Gastrocnemius medialis (tissue), 4 donors: ENCODE results near the gene PARD6G. TPM values are rescaled to one million over a fixed set of nuclear protein-coding genes. Genes with fewer than 3 reads are reported as not detected.

Experiments
- ATAC-seq, 2 donors: fragments of 150-250 bp; one replicate each; pipeline ENCODE4 v1.9.1; 2016
- DNase-seq, 2 donors: peaks; one replicate each; pipeline ENCODE4 v3.0.0-alpha.2; 2019
- H3K27ac ChIP-seq, 4 donors: fragments of 200-600 bp; sonication (generic); 1 replicate in 1 of 4; 2 replicates in 3 of 4; pipeline ENCODE4 v1.5.1; 2016 to 2018; ENCODE audit warnings: mild to moderate bottlenecking in 2 of 4, moderate library complexity in 1 of 4
- H3K27me3 ChIP-seq, 3 donors: fragments of 200-600 bp; sonication (generic) in 2 of 3; 1 replicate in 1 of 3; 2 replicates in 2 of 3; pipeline versions ENCODE4 v1.5.1 to v1.6.0; 2016 to 2019; ENCODE audit warnings: mild to moderate bottlenecking in 1 of 3, moderate library complexity in 1 of 3
- H3K36me3 ChIP-seq, 2 donors: fragments of 200-600 bp; sonication (generic) in 1 of 2; one replicate each; pipeline ENCODE4 v1.5.1; 2017 to 2018
- H3K4me1 ChIP-seq, 2 donors: fragments of 200-600 bp; sonication (generic) in 1 of 2; one replicate each; pipeline ENCODE4 v1.5.1; 2016 to 2017; ENCODE audit warnings: mild to moderate bottlenecking in 2 of 2
- H3K4me3 ChIP-seq, 4 donors: fragments of 200-600 bp; sonication (generic) in 3 of 4; 1 replicate in 1 of 4; 2 replicates in 3 of 4; pipeline ENCODE4 v1.5.1; 2016 to 2019; ENCODE audit warnings: mild to moderate bottlenecking in 2 of 4
- H3K9me3 ChIP-seq, 3 donors: fragments of 200-600 bp; sonication (generic) in 2 of 3; 1 replicate in 1 of 3; 2 replicates in 2 of 3; pipeline ENCODE4 v1.5.1; 2016 to 2019
- CTCF ChIP-seq, 5 experiments: fragments of 450-650 bp in 3 of 5; fragments of 200-600 bp in 2 of 5; sonication (generic) in 2 of 5; IDR thresholded peaks in 4 of 5; conservative IDR thresholded peaks in 1 of 5; 1 replicate in 4 of 5; 2 replicates in 1 of 5; pipeline ENCODE4 v1.5.1; 2016 to 2019; ENCODE audit warnings: antibody characterized with exemption in 5 of 5, mild to moderate bottlenecking in 3 of 5, moderate library complexity in 3 of 5
- POLR2A ChIP-seq, 2 donors: fragments of 450-650 bp; IDR thresholded peaks; one replicate each; pipeline ENCODE4 v1.6.1; 2017; ENCODE audit warnings: antibody characterized with exemption in 2 of 2, mild to moderate bottlenecking in 2 of 2, moderate library complexity in 2 of 2
- in situ Hi-C, 4 donors: fragments of 200-750 bp; cut with MboI; loops; one replicate each; pipeline versions ENCODE4 v1.15.0 to v1.8.0; 2017; ENCODE audit warnings: low sequenced_read_pairs in 4 of 4
- intact Hi-C: fragments of 100-400 bp; cut with DNase I; formaldehyde crosslinking; loops from one replicate; pipeline ENCODE4 v1.15.1; 2023; ENCODE audit warnings: low total_unique reads
- total RNA-seq, 4 donors: library from RNA; depleted of rRNA; stranded (reverse); fragments of >200 nt; gene quantifications; one replicate each; pipeline versions ENCODE4 v1.1.0 to v1.2.3, GENCODE V29; 2016

PARD6G gene
- total RNA-seq, 4 donors from 2014 or later, result 0.39 to 9.2 (median 0.48) TPM

- Histone ChIP-seq H3K9me3 (no peaks in the 10 kb centered on the region), H3K4me3 (no peak overlapping the region)
- intact Hi-C loops, result no loop called here
Observed at GRCh38 chr18:80115035-80115434, 132.3 kb downstream of the PARD6G start.

GRCh38 chr18:80112624-80113248, 134.6 kb downstream of the PARD6G start:
- in situ Hi-C loops, result no loop called here
- ATAC-seq (no peak), DNase-seq (no peak)
- Histone ChIP-seq H3K27ac (no peak overlapping the region), H3K9me3 (peaks cover 0 to 5% (median 0%) of the 10 kb centered on the region in 3 donors), H3K36me3 (no peaks in the 10 kb centered on the region), H3K4me3 (no peak overlapping the region), H3K27me3 (peaks cover 0 to 4% (median 0%) of the 10 kb centered on the region in 3 donors), H3K4me1 (peaks cover 7 to 13% of the 10 kb centered on the region in 2 donors)
- TF ChIP-seq POLR2A (IDR thresholded peaks at IDR 0.05), result no peak
- TF ChIP-seq CTCF (IDR thresholded peaks at IDR 0.05 in 4 of 5, conservative IDR thresholded peaks at IDR 0.05 in 1 of 5), result no peak
- intact Hi-C loops, result no loop called here

More at GRCh38 chr18:80115035-80115434, 132.3 kb downstream of the PARD6G start:
- DNase-seq (no peak), ATAC-seq (no peak)
- peaks cover 0 to 4% (median 0%) of the 10 kb centered on the region in 3 donors for H3K27me3 ChIP-seq
- TF ChIP-seq POLR2A (IDR thresholded peaks at IDR 0.05) (no peak), CTCF (IDR thresholded peaks at IDR 0.05 in 4 of 5, conservative IDR thresholded peaks at IDR 0.05 in 1 of 5) (no peak)
- in situ Hi-C loops, result no loop called here
- no peak overlapping the region for H3K27ac ChIP-seq
- peaks cover 4 to 9% of the 10 kb centered on the region in 2 donors for H3K4me1 ChIP-seq
- H3K36me3 ChIP-seq, result peaks cover 0 to 6% of the 10 kb centered on the region in 2 donors

- peaks cover 0 to 4% (median 0%) of the 10 kb centered on the region in 3 donors for H3K27me3 ChIP-seq
- H3K4me3 ChIP-seq, result peak overlapping the region; percentile 57 to 65 (median 64)
- ATAC-seq, result peak in 1 of 2 donors; percentile 19
- peak overlapping the region; percentile 18 to 76 (median 54) for H3K27ac ChIP-seq
- in situ Hi-C loops (no loop called here), intact Hi-C loops (loop anchor here (2.0 kb wide), 1 partner anchor 75 kb away; the partner anchor contains the start of gene RBFA)
- H3K9me3 ChIP-seq, result peaks cover 0 to 5% (median 0%) of the 10 kb centered on the region in 3 donors
- DNase-seq, result no peak
- peaks cover 7 to 13% of the 10 kb centered on the region in 2 donors for H3K4me1 ChIP-seq
- no peaks in the 10 kb centered on the region for H3K36me3 ChIP-seq
- TF ChIP-seq CTCF (IDR thresholded peaks at IDR 0.05 in 4 of 5, conservative IDR thresholded peaks at IDR 0.05 in 1 of 5), result no peak
- TF ChIP-seq POLR2A (IDR thresholded peaks at IDR 0.05), result no peak
Observed at GRCh38 chr18:80109676-80110078, 137.6 kb downstream of the PARD6G start.

- H3K27me3 ChIP-seq, result peaks cover 0 to 4% (median 0%) of the 10 kb centered on the region in 3 donors
- peaks cover 7 to 13% of the 10 kb centered on the region in 2 donors for H3K4me1 ChIP-seq
- peaks cover 0 to 5% (median 0%) of the 10 kb centered on the region in 3 donors for H3K9me3 ChIP-seq
- TF ChIP-seq CTCF (IDR thresholded peaks at IDR 0.05 in 4 of 5, conservative IDR thresholded peaks at IDR 0.05 in 1 of 5) (no peak), POLR2A (IDR thresholded peaks at IDR 0.05) (peak; percentile 32 to 41)
- no peaks in the 10 kb centered on the region for H3K36me3 ChIP-seq
- intact Hi-C loops (loop anchor here (2.0 kb wide), 1 partner anchor 74 kb away; the partner anchor contains the start of gene RBFA), in situ Hi-C loops (no loop called here)
- peak; percentile 67 to 77 for ATAC-seq
- H3K4me3 ChIP-seq, result peak within 1 kb of the TSS; percentile 57 to 65 (median 64)
- H3K27ac ChIP-seq, result peak within 1 kb of the TSS; percentile 70 to 79 (median 76)
- peak; percentile 34 to 66 for DNase-seq
Observed at GRCh38 chr18:80108739-80109675, 138.3 kb downstream of the PARD6G start, which contains the start of gene ADNP2. Gene ADNP2 (plus strand): TSS chr18:80109262. CDS start chr18:80117543, 8,281 bp downstream.
